Osteocyte (in vitro differentiated cells): ENCODE data around the gene CDC42SE2. TPM values are rescaled to one million over a fixed set of nuclear protein-coding genes. Genes with fewer than 3 reads are reported as not detected.

Experiments used
- DNase-seq: peaks from one replicate; pipeline ENCODE4 v3.0.0; 2021; ENCODE audit warnings: mixed read lengths; ENCODE audit not compliant: unreplicated experiment; ENCODE audit errors: extremely low spot score
- H3K27ac Mint-ChIP-seq: one replicate; pipeline ENCODE4 v1.8.0; 2021; ENCODE audit warnings: mild to moderate bottlenecking, mixed read lengths; ENCODE audit not compliant: unreplicated experiment
- H3K27me3 Mint-ChIP-seq: one replicate; pipeline ENCODE4 v1.8.0; 2021; ENCODE audit warnings: mixed read lengths; ENCODE audit not compliant: unreplicated experiment
- H3K36me3 Mint-ChIP-seq: one replicate; pipeline ENCODE4 v1.8.0; 2021; ENCODE audit warnings: mixed read lengths; ENCODE audit not compliant: unreplicated experiment
- H3K4me1 Mint-ChIP-seq: one replicate; pipeline ENCODE4 v1.8.0; 2021; ENCODE audit warnings: mixed read lengths; ENCODE audit not compliant: unreplicated experiment
- H3K4me3 Mint-ChIP-seq: one replicate; pipeline ENCODE4 v1.8.0; 2021; ENCODE audit warnings: mild to moderate bottlenecking, moderate library complexity, mixed read lengths; ENCODE audit not compliant: unreplicated experiment
- H3K9me3 Mint-ChIP-seq: one replicate; pipeline ENCODE4 v1.8.0; 2021; ENCODE audit warnings: mixed read lengths; ENCODE audit not compliant: unreplicated experiment
- CTCF ChIP-seq: fragments of 200-600 bp; sonication (generic); IDR thresholded peaks from 2 replicates; pipeline ENCODE4 v1.5.0; 2021; ENCODE audit warnings: antibody characterized with exemption, mild to moderate bottlenecking, moderate library complexity
- total RNA-seq: library from RNA; stranded (reverse); gene quantifications from 2 replicates; pipeline ENCODE4 v1.2.1, GENCODE V29; 2021

The CDC42SE2 gene
- total RNA-seq, 1 donor from 2014 or later = 21.6 TPM

GRCh38 chr5:131387255-131387654 lies 123.4 kb downstream of the CDC42SE2 start:
- H3K4me3 Mint-ChIP-seq = no peak overlapping the region
- H3K27ac Mint-ChIP-seq = peak overlapping the region; percentile 79
- no peak for TF ChIP-seq CTCF
- no peaks in the 10 kb centered on the region for H3K27me3 Mint-ChIP-seq
- peaks cover 14% of the 10 kb centered on the region for H3K36me3 Mint-ChIP-seq
- DNase-seq = no peak
- no peaks in the 10 kb centered on the region for H3K9me3 Mint-ChIP-seq
- peaks cover 29% of the 10 kb centered on the region for H3K4me1 Mint-ChIP-seq

GRCh38 chr5:131389096-131389868 lies 125.4 kb downstream of the CDC42SE2 start:
- Mint-ChIP-seq H3K9me3 (no peaks in the 10 kb centered on the region), H3K27me3 (no peaks in the 10 kb centered on the region), H3K4me1 (peaks cover 28% of the 10 kb centered on the region), H3K4me3 (no peak overlapping the region), H3K36me3 (peaks cover 33% of the 10 kb centered on the region), H3K27ac (no peak overlapping the region)
- no peak for TF ChIP-seq CTCF
- DNase-seq = no peak

GRCh38 chr5:131389869-131390265 lies 126.0 kb downstream of the CDC42SE2 start:
- TF ChIP-seq CTCF = no peak
- Mint-ChIP-seq H3K27me3 (no peaks in the 10 kb centered on the region), H3K9me3 (no peaks in the 10 kb centered on the region), H3K27ac (no peak overlapping the region), H3K4me3 (no peak overlapping the region), H3K4me1 (peaks cover 22% of the 10 kb centered on the region), H3K36me3 (peaks cover 33% of the 10 kb centered on the region)
- no peak for DNase-seq

GRCh38 chr5:131392466-131393095 lies 128.7 kb downstream of the CDC42SE2 start:
- Mint-ChIP-seq H3K4me1 (peaks cover 14% of the 10 kb centered on the region), H3K9me3 (no peaks in the 10 kb centered on the region), H3K36me3 (peaks cover 47% of the 10 kb centered on the region), H3K27me3 (no peaks in the 10 kb centered on the region), H3K4me3 (no peak overlapping the region), H3K27ac (no peak overlapping the region)
- no peak for TF ChIP-seq CTCF
- no peak for DNase-seq

GRCh38 chr5:131393498-131393968 lies 129.7 kb downstream of the CDC42SE2 start:
- no peak for DNase-seq
- Mint-ChIP-seq H3K27me3 (no peaks in the 10 kb centered on the region), H3K9me3 (no peaks in the 10 kb centered on the region), H3K4me3 (no peak overlapping the region), H3K36me3 (peaks cover 53% of the 10 kb centered on the region), H3K27ac (peak overlapping the region; percentile 57), H3K4me1 (peaks cover 14% of the 10 kb centered on the region)
- no peak for TF ChIP-seq CTCF
